ENCODE data around the gene GSE1.

Gene GSE1

DNA sequence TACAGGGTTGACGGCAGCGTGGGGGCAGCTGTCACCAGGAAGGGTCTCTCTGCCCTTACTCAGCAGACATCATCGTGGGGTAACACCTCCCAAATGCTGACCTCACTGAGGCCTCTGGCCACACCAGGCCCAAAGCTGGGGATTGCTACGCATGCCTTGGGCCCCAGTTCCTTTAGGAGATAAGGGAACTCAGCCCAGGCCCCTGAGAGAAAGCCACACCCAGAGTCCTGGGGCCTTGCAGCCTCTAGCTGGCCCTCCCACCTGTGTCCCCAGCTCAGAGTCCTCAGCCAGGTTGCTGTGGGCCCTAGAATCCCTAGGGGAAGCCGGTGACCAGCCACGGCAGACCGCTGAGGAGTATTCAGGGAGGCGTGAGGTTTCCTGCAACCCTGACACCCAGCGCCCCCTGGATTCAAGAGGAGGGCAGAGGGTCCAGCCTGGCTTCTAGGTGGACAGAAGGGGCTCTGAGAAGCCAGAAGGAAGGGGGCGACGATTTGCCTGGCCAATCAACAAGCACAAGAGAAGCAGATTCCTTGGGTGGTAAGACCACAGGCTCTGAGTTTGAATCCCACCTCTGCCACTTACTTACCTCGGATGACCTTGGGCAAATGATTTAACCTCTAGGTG, 85.9 kb downstream of the GSE1 start:
- Histone ChIP-seq H4K20me1 (ENCODE audit: control insufficient read depth, insufficient read depth, low read depth, low read length) (no peaks in the 10 kb centered on the region), H3K36me3 (ENCODE audit: control insufficient read depth, low read length) (no peaks in the 10 kb centered on the region), H3K4me3 (ENCODE audit: low read length) (no peak overlapping the region), H3K4me2 (ENCODE audit: low read length) (no peak overlapping the region), H3K79me2 (ENCODE audit: control insufficient read depth, low read length) (no peaks in the 10 kb centered on the region), H3K4me1 (ENCODE audit: control insufficient read depth, low read length) (no peaks in the 10 kb centered on the region), H3K27ac (ENCODE audit: low read depth, low read length) (no peak overlapping the region), H3K9me2 (replicated peaks; ENCODE audit: control insufficient read depth, low read length) (no peaks in the 10 kb centered on the region), H3K27me3 (ENCODE audit: control insufficient read depth, low read length) (peaks cover 34% of the 10 kb centered on the region), H3K9me3 (ENCODE audit: control insufficient read depth, insufficient read depth, low read length) (no peaks in the 10 kb centered on the region), H3F3A (ENCODE audit: control insufficient read depth, insufficient read depth) (no peaks in the 10 kb centered on the region)
- TF ChIP-seq EZH2phosphoT487 (IDR thresholded peaks at IDR 0.05; ENCODE audit: borderline replicate concordance, low read length): no peak
- TF ChIP-seq, protein P1, sequence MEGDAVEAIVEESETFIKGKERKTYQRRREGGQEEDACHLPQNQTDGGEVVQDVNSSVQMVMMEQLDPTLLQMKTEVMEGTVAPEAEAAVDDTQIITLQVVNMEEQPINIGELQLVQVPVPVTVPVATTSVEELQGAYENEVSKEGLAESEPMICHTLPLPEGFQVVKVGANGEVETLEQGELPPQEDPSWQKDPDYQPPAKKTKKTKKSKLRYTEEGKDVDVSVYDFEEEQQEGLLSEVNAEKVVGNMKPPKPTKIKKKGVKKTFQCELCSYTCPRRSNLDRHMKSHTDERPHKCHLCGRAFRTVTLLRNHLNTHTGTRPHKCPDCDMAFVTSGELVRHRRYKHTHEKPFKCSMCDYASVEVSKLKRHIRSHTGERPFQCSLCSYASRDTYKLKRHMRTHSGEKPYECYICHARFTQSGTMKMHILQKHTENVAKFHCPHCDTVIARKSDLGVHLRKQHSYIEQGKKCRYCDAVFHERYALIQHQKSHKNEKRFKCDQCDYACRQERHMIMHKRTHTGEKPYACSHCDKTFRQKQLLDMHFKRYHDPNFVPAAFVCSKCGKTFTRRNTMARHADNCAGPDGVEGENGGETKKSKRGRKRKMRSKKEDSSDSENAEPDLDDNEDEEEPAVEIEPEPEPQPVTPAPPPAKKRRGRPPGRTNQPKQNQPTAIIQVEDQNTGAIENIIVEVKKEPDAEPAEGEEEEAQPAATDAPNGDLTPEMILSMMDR (IDR thresholded peaks at IDR 0.05; ENCODE audit: low read depth, low read length, poor library complexity, severe bottlenecking): no peak

DNA sequence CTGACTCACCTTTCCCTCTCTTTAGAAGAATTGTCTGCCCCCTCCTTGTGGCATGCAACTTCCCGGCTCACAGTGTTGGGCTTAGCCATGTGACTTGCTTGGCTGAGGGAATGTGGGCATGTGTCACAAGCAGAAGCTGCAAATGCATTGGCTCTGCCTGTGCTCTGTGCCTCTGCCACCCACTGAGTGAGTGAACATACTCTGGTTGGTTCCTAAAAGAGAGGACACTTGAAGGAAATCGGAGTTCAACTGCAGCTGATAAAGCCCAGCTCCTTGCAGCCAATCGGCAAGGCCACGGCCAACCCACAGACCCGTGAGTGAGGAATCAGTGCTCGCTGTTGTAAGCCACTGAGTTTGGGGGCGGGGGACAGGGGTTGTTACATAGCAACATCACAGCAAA, 86.5 kb downstream of the GSE1 start:
- no peaks in the 10 kb centered on the region for H3K9me2 ChIP-seq (replicated peaks; ENCODE audit: control insufficient read depth, low read length)
- H3K27ac ChIP-seq (ENCODE audit: low read depth, low read length): no peak overlapping the region
- no peaks in the 10 kb centered on the region for H3K36me3 ChIP-seq (ENCODE audit: control insufficient read depth, low read length)
- no peak overlapping the region for H3K4me2 ChIP-seq (ENCODE audit: low read length)
- H3K4me3 ChIP-seq (ENCODE audit: low read length): no peak overlapping the region
- no peaks in the 10 kb centered on the region for H3K4me1 ChIP-seq (ENCODE audit: control insufficient read depth, low read length)
- no peaks in the 10 kb centered on the region for H4K20me1 ChIP-seq (ENCODE audit: control insufficient read depth, insufficient read depth, low read depth, low read length)
- no peaks in the 10 kb centered on the region for H3K79me2 ChIP-seq (ENCODE audit: control insufficient read depth, low read length)
- H3K27me3 ChIP-seq (ENCODE audit: control insufficient read depth, low read length): peaks cover 34% of the 10 kb centered on the region
- H3K9me3 ChIP-seq (ENCODE audit: control insufficient read depth, insufficient read depth, low read length): no peaks in the 10 kb centered on the region
- TF ChIP-seq, protein P1 (IDR thresholded peaks at IDR 0.05; ENCODE audit: low read depth, low read length, poor library complexity, severe bottlenecking): no peak
- no peaks in the 10 kb centered on the region for H3F3A ChIP-seq (ENCODE audit: control insufficient read depth, insufficient read depth)

DNA sequence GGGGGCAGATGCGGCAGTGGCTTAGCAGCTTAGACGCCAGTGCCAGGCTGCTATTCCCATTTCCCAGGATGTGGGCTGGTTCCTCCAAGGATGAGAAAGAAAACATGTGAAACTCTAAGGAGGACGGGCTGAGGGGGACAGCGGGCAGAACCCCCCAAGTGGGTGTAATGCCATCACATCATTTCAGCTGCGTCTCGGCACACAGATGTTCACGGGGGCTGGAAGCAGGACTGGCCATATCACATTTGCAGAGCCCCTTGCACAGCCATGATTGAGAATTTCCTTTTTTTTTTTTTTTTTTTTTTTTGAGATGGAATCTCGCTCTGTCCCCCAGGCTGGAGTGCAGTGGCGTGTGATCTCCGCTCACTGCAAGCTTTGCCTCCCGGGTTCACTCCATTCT, 90.9 kb downstream of the GSE1 start:
- no peaks in the 10 kb centered on the region for H3K36me3 ChIP-seq (ENCODE audit: control insufficient read depth, low read length)
- TF ChIP-seq, protein P1 (IDR thresholded peaks at IDR 0.05; ENCODE audit: low read depth, low read length, poor library complexity, severe bottlenecking): no peak
- TF ChIP-seq EZH2phosphoT487 (IDR thresholded peaks at IDR 0.05; ENCODE audit: borderline replicate concordance, low read length): no peak
- no peaks in the 10 kb centered on the region for H3K9me3 ChIP-seq (ENCODE audit: control insufficient read depth, insufficient read depth, low read length)
- H3K79me2 ChIP-seq (ENCODE audit: control insufficient read depth, low read length): no peaks in the 10 kb centered on the region
- H3K27ac ChIP-seq (ENCODE audit: low read depth, low read length): no peak overlapping the region
- H4K20me1 ChIP-seq (ENCODE audit: control insufficient read depth, insufficient read depth, low read depth, low read length): no peaks in the 10 kb centered on the region
- no peaks in the 10 kb centered on the region for H3K4me1 ChIP-seq (ENCODE audit: control insufficient read depth, low read length)
- H3K4me2 ChIP-seq (ENCODE audit: low read length): no peak overlapping the region
- H3K27me3 ChIP-seq (ENCODE audit: control insufficient read depth, low read length): peaks cover 15% of the 10 kb centered on the region
- H3K4me3 ChIP-seq (ENCODE audit: low read length): no peak overlapping the region
- no peaks in the 10 kb centered on the region for H3K9me2 ChIP-seq (replicated peaks; ENCODE audit: control insufficient read depth, low read length)
- no peaks in the 10 kb centered on the region for H3F3A ChIP-seq (ENCODE audit: control insufficient read depth, insufficient read depth)

Measured in DOHH2 (cell line).